Measurements from ENCODE around the gene SLC30A4.
A peak's percentile ranks its signal among the peaks of the same experiment; 100 is the strongest.

Gene SLC30A4

GRCh38 chr15:45546789-45547188 lies 24.2 kb upstream of the SLC30A4 start:
- TF ChIP-seq, protein P1, sequence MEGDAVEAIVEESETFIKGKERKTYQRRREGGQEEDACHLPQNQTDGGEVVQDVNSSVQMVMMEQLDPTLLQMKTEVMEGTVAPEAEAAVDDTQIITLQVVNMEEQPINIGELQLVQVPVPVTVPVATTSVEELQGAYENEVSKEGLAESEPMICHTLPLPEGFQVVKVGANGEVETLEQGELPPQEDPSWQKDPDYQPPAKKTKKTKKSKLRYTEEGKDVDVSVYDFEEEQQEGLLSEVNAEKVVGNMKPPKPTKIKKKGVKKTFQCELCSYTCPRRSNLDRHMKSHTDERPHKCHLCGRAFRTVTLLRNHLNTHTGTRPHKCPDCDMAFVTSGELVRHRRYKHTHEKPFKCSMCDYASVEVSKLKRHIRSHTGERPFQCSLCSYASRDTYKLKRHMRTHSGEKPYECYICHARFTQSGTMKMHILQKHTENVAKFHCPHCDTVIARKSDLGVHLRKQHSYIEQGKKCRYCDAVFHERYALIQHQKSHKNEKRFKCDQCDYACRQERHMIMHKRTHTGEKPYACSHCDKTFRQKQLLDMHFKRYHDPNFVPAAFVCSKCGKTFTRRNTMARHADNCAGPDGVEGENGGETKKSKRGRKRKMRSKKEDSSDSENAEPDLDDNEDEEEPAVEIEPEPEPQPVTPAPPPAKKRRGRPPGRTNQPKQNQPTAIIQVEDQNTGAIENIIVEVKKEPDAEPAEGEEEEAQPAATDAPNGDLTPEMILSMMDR (IDR thresholded peaks at IDR 0.05; ENCODE audit: insufficient read depth, low read depth, low read length, missing control alignments): no peak
- DNase-seq (ENCODE audit: low read depth): no peak
- H3K4me3 ChIP-seq (ENCODE audit: low read depth, low read length): no peak overlapping the region

DNA sequence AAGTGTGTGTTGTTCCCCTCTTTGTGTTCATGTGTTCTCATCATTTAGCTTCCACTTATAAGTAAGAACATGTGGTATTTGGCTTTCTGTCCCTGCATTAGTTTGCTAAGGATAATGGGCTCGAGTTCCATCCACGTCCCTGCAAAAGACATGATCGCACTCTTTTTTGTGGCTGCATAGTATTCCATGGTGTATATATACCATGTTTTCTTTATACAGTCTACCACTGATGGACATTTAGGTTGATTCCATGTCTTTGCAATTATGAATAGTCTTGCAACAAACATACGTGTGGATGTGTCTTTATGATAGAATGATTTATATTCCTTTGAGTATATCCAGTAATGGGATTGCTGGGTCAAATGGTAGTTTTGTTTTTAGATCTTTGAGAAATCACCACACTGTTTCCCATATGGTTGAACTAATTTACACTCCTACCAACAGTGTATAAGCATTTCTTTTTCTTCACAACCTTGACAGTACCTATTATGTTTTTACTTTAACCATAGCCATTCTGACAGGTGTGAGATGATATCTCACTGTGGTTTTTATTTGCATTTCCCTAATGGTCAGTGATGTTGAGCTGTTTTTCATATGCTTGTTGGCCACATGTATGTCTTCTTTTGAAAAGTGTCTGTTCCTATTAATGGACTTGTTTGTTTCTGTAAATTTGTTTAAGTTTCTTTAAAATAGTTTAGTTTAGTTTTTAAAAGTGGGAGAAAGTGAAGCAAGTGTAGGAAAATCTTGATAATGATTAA lies 21.9 kb upstream of the SLC30A4 start:
- TF ChIP-seq, protein P1 (IDR thresholded peaks at IDR 0.05; ENCODE audit: insufficient read depth, low read depth, low read length, missing control alignments): no peak
- DNase-seq (ENCODE audit: low read depth): peak; percentile 45
- H3K4me3 ChIP-seq (ENCODE audit: low read depth, low read length): no peak overlapping the region

- TF ChIP-seq, protein P1 (IDR thresholded peaks at IDR 0.05; ENCODE audit: insufficient read depth, low read depth, low read length, missing control alignments): no peak
- DNase-seq (ENCODE audit: low read depth): no peak
- no peak overlapping the region for H3K4me3 ChIP-seq (ENCODE audit: low read depth, low read length)
Measured at GRCh38 chr15:45543051-45543450, 20.5 kb upstream of the SLC30A4 start.

DNA sequence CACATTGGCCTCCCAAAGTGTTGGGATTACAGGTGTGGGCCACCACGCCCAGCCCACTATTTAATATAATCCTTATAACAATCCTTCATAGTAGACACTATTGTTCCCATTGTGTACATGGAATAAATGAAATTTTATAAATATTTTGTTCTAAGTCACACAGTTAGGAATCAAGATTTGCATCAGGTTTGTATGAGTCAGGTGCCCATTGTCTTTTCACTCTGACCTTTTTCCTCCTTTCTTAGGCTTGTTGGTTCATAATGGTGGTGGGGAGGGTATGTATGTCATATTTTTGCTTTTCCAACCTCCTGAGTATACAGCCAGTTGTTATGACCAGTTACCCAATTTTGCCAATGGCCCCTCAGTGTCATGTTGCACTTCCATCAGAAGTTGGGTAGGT lies 18.0 kb upstream of the SLC30A4 start:
- TF ChIP-seq, protein P1 (IDR thresholded peaks at IDR 0.05; ENCODE audit: insufficient read depth, low read depth, low read length, missing control alignments): no peak
- no peak overlapping the region for H3K4me3 ChIP-seq (ENCODE audit: low read depth, low read length)
- DNase-seq (ENCODE audit: low read depth): no peak

DNA sequence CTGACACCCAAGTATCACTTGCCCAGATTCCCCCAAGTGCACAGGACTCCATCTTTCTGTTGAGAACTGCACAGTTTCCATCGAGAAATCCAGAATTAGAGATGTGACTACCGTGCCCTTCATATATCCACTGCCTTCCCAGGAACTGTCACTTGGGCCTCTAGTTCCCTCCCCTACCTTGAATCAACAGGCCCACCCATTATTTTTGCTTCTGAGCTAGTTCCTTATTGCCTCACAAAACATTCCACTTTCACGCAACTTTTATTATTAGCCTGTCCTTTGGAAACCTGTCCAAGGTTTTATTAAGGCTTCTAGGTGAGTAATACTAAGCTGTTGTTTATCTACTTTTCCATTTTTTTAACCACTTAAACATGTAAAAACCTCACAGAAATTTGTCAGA lies 17.1 kb upstream of the SLC30A4 start:
- TF ChIP-seq, protein P1 (IDR thresholded peaks at IDR 0.05; ENCODE audit: insufficient read depth, low read depth, low read length, missing control alignments): no peak
- H3K4me3 ChIP-seq (ENCODE audit: low read depth, low read length): no peak overlapping the region
- DNase-seq (ENCODE audit: low read depth): no peak

GRCh38 chr15:45536934-45537333 lies 14.4 kb upstream of the SLC30A4 start:
- H3K4me3 ChIP-seq (ENCODE audit: low read depth, low read length): no peak overlapping the region
- no peak for DNase-seq (ENCODE audit: low read depth)
- TF ChIP-seq, protein P1 (IDR thresholded peaks at IDR 0.05; ENCODE audit: insufficient read depth, low read depth, low read length, missing control alignments): no peak
